Smooth muscle cell (in vitro differentiated cells): ENCODE measurements around the gene TFRC. TPM values are rescaled to one million over a fixed set of nuclear protein-coding genes. Genes with fewer than 3 reads are reported as not detected.
"Not testable (repeated sequence)": the region's sequence is repeated elsewhere in the genome, so short reads cannot be mapped to it uniquely, and the experiment has no call there.

Experiments used
- DNase-seq: peaks from one replicate; lab custom pipeline; 2025; ENCODE audit not compliant: unreplicated experiment; lab: John Stamatoyannopoulos, UW
- H2AFZ ChIP-seq: fragments of 200-600 bp; sonication (generic); 2 replicates; pipeline ENCODE4 v1.6.0; 2016; ENCODE audit warnings: antibody characterized with exemption, low read depth, mild to moderate bottlenecking
- H3F3A ChIP-seq: fragments of 200-600 bp; sonication (generic); 2 replicates; pipeline ENCODE4 v1.6.0; 2017; ENCODE audit warnings: antibody characterized with exemption, low read depth
- H3K27ac ChIP-seq: fragments of 200-600 bp; sonication (generic); 2 replicates; pipeline ENCODE4 v1.5.1; 2016; ENCODE audit warnings: low read depth, mild to moderate bottlenecking
- H3K27me3 ChIP-seq: fragments of 200-600 bp; sonication (generic); 2 replicates; pipeline ENCODE4 v1.6.1; 2016; ENCODE audit warnings: low read depth, mild to moderate bottlenecking
- H3K36me3 ChIP-seq: fragments of 200-600 bp; sonication (generic); 2 replicates; pipeline ENCODE4 v1.5.1; 2016; ENCODE audit warnings: low read depth
- H3K4me1 ChIP-seq: fragments of 200-600 bp; sonication (generic); 2 replicates; pipeline ENCODE4 v1.5.1; 2016; ENCODE audit warnings: low read depth
- H3K4me2 ChIP-seq: fragments of 200-600 bp; sonication (generic); 2 replicates; pipeline ENCODE4 v1.6.0; 2016; ENCODE audit warnings: mild to moderate bottlenecking
- H3K4me3 ChIP-seq: fragments of 200-600 bp; sonication (generic); 2 replicates; pipeline ENCODE4 v1.5.1; 2016; ENCODE audit warnings: mild to moderate bottlenecking
- H3K79me2 ChIP-seq: fragments of 200-600 bp; sonication (generic); 2 replicates; pipeline ENCODE4 v1.6.0; 2016; ENCODE audit warnings: low read depth, mild to moderate bottlenecking
- H3K9ac ChIP-seq: fragments of 200-600 bp; sonication (generic); 2 replicates; pipeline ENCODE4 v1.6.0; 2016; ENCODE audit warnings: low read depth
- H3K9me3 ChIP-seq: fragments of 200-600 bp; sonication (generic); replicated peaks from 2 replicates; pipeline ENCODE4 v1.5.1; 2016; ENCODE audit warnings: low read depth
- H4K20me1 ChIP-seq: fragments of 200-600 bp; sonication (generic); 2 replicates; pipeline ENCODE4 v1.6.0; 2016; ENCODE audit warnings: low read depth
- CTCF ChIP-seq: fragments of 200-600 bp; sonication (generic); IDR thresholded peaks from 2 replicates; pipeline ENCODE4 v1.5.1; 2017; ENCODE audit warnings: borderline replicate concordance, mild to moderate bottlenecking, antibody characterized with exemption; ENCODE audit not compliant: insufficient read depth, poor library complexity, severe bottlenecking
- WGBS: methylation state at CpG from one replicate; pipeline ENCODE4 v1.1.7; 2016; ENCODE audit warnings: low lambda C conversion rate; 5-methylcytosine and 5-hydroxymethylcytosine counted together
- polyA plus RNA-seq: library from polyadenylated mRNA; unstranded; fragments of >200 nt; fragmentation: Nextera tagmentation; extraction: Ambion mirVana; gene quantifications from 2 replicates; pipeline ENCODE4 v1.2.1, GENCODE V29; 2016
- total RNA-seq: library from RNA; depleted of rRNA; stranded (reverse); fragments of >200 nt; gene quantifications from 2 replicates; pipeline ENCODE4 v1.2.3, GENCODE V29; 2014

Gene TFRC
- total and polyA plus RNA-seq, 2 experiments from 2014 or later, result 22.1 to 39.0 TPM

DNA sequence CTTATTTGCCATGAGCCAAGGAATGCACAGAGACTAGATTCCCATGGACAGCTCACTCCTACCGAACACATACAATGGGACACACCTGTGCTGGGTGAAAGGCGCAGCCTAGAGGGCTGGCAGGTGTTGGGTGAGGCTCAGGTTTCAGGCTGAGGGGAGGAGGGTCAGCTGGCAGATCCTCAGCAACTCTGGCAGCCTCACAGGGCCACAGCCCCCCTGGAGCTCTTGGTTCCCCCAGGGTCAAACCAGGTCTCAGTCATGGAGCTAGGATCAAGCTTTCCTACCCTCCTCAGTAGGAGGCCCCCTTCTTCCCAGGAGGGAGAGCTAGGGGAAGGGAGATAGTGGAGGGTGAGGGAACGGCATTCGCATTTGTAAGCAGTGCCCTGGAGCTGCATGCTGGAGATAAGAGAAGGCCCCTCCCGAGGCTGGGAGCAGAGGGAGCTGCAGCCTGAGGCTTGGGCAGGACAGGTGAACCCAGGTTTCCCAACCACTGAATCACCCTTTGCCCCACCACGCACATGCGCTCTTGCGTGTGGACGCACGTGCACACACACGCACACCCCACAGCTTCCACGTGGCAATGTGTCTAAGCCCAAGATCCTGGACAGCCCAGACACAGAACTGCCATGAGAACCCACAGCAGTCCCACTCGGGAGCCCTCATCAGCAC, 26.3 kb upstream of the TFRC start:
- 61% methylated on average over 13 of the region's 13 CpGs for WGBS
- Histone ChIP-seq H2AFZ (no peak overlapping the region), H3K4me1 (no peaks in the 10 kb centered on the region), H3K79me2 (no peaks in the 10 kb centered on the region), H3F3A (no peaks in the 10 kb centered on the region), H3K36me3 (no peaks in the 10 kb centered on the region), H3K4me2 (no peak overlapping the region), H3K9ac (no peak overlapping the region), H3K9me3 (no peaks in the 10 kb centered on the region), H4K20me1 (no peaks in the 10 kb centered on the region), H3K4me3 (no peak overlapping the region), H3K27ac (no peak overlapping the region), H3K27me3 (no peaks in the 10 kb centered on the region)
- DNase-seq, result no peak
- no peak for TF ChIP-seq CTCF

- H3F3A ChIP-seq, H3K27me3 ChIP-seq, H3K79me2 ChIP-seq, H3K9ac ChIP-seq, H3K9me3 ChIP-seq, H3K4me3 ChIP-seq, H3K27ac ChIP-seq, DNase-seq, H2AFZ ChIP-seq, H4K20me1 ChIP-seq, H3K4me1 ChIP-seq, H3K36me3 ChIP-seq, H3K4me2 ChIP-seq: not testable (repeated sequence)
- WGBS, result 89% methylated on average over 12 of the region's 12 CpGs
Measured at GRCh38 chr3:196104707-196105106, 22.8 kb upstream of the TFRC start.

DNA sequence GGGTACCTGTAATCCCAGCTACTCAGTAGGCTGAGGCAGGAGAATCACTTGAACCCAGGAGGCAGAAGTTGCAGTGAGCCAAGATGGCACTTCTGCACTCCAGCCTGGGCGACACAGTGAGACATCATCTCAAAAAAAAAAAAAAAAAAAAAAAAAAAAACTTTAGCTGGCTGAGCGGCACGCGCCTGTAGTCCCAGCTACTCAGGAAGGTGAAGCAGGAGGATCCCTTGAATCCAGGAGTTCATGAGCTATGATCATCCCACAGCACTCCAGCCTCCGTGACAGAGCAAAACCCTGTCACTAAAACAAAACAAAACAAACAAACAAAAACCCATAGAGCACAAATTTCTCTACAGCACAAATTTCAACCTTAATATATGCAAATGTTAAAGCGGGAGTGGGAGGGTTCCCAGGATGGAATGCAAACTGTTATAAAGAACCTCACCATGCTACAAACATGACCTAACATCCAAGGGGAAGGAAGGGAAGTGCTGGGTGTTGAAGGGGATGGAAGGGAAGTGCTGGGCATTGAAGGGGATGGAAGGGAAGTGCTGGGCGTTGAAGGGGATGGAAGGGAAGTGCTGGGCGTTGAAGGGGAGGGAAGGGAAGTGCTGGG, 16.6 kb upstream of the TFRC start:
- H3K4me3 ChIP-seq, H3K4me2 ChIP-seq, H2AFZ ChIP-seq, H3K9ac ChIP-seq, H3K27ac ChIP-seq, H3K36me3 ChIP-seq, H3K27me3 ChIP-seq, H4K20me1 ChIP-seq, H3K9me3 ChIP-seq, H3K4me1 ChIP-seq, H3K79me2 ChIP-seq, DNase-seq, H3F3A ChIP-seq: not testable (repeated sequence)
- WGBS, result 62% methylated on average over 8 of the region's 8 CpGs

DNA sequence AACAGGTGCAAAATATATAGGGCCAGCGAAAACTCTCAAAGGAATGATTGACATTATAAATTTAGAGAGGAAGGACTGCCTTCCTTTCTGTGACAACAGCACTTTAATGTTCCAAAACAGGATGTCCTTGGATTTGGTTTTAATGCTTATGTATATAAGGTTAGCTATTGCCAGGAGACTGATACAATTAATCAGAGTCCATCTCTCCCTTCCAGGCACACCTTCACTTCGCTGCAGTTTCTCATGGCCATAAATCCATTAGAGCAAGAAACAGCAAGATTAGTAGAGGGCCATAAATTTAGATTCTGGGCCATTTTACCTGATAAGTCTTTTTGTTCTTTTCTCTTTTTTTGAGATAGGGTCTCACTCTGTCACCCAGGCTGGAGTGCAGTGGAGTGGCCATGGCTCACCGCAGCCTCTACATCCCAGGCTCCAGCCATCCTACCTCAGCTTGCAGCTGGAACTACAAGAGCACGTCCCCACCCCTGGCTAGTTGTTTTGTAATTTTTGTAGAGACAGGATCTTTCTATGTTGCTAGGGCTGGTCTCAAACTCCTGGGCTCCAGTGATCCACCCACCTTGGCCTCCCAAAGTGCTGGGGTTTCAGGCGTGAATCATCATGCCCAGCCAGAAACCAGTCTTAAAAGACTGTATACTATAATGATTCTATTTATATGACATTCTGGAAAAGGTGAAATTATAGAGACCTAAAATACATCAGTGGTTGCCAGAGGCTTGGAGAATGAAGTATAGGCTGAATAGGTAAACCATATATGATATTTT, 15.7 kb upstream of the TFRC start:
- no peak for DNase-seq
- TF ChIP-seq CTCF, result no peak
- Histone ChIP-seq H3K36me3 (no peaks in the 10 kb centered on the region), H3K79me2 (no peaks in the 10 kb centered on the region), H3K27me3 (no peaks in the 10 kb centered on the region), H3F3A (no peaks in the 10 kb centered on the region), H4K20me1 (no peaks in the 10 kb centered on the region), H3K27ac (no peak overlapping the region), H3K9ac (no peak overlapping the region), H3K4me1 (no peaks in the 10 kb centered on the region), H2AFZ (no peak overlapping the region), H3K4me2 (no peak overlapping the region), H3K9me3 (no peaks in the 10 kb centered on the region), H3K4me3 (no peak overlapping the region)
- 82% methylated on average over 5 of the region's 5 CpGs for WGBS
